HEK293T (cell line): Measurements from ENCODE around the gene GUCY1A1.

Source experiments
- ARNT ChIP-seq: fragments of 450-650 bp; IDR thresholded peaks from 2 replicates; pipeline ENCODE4 v1.6.1; 2017; ENCODE audit warnings: mild to moderate bottlenecking
- BHLHE40 ChIP-seq: fragments of 450-650 bp; IDR thresholded peaks from 2 replicates; pipeline ENCODE4 v1.6.1; 2016; ENCODE audit warnings: mild to moderate bottlenecking, moderate library complexity, borderline replicate concordance
- ELF4 ChIP-seq: fragments of 450-650 bp; IDR thresholded peaks from 2 replicates; pipeline ENCODE4 v1.6.1; 2017; ENCODE audit warnings: antibody characterized with exemption
- FOXA1 ChIP-seq: fragments of 450-650 bp; IDR thresholded peaks from 2 replicates; pipeline ENCODE4 v1.6.1; 2016; ENCODE audit warnings: mild to moderate bottlenecking
- FOXK2 ChIP-seq: fragments of 450-650 bp; IDR thresholded peaks from 2 replicates; pipeline ENCODE4 v1.6.1; 2016; ENCODE audit warnings: mild to moderate bottlenecking
- FOXM1 ChIP-seq: fragments of 450-650 bp; IDR thresholded peaks from 2 replicates; pipeline ENCODE4 v1.6.1; 2017; ENCODE audit warnings: mild to moderate bottlenecking, borderline replicate concordance
- HDGF ChIP-seq: fragments of 450-650 bp; IDR thresholded peaks from 2 replicates; pipeline ENCODE4 v1.6.1; 2017; ENCODE audit warnings: antibody characterized with exemption, borderline replicate concordance
- L3MBTL2 ChIP-seq: fragments of 450-650 bp; conservative IDR thresholded peaks from 2 replicates; pipeline ENCODE4 v1.6.1; 2016; ENCODE audit warnings: mild to moderate bottlenecking
- LEF1 ChIP-seq: fragments of 450-650 bp; IDR thresholded peaks from 2 replicates; pipeline ENCODE4 v1.6.1; 2017; ENCODE audit warnings: mild to moderate bottlenecking, borderline replicate concordance
- SP1 ChIP-seq: fragments of 450-650 bp; IDR thresholded peaks from 2 replicates; pipeline ENCODE4 v1.6.1; 2017
- SUZ12 ChIP-seq: fragments of 450-650 bp; IDR thresholded peaks from 2 replicates; pipeline ENCODE4 v1.6.1; 2016; ENCODE audit warnings: mild to moderate bottlenecking
- TARDBP ChIP-seq: fragments of 450-650 bp; IDR thresholded peaks from 2 replicates; pipeline ENCODE4 v1.6.1; 2016
- ZNF384 ChIP-seq: fragments of 450-650 bp; IDR thresholded peaks from 2 replicates; pipeline ENCODE4 v1.6.1; 2016
- TF ChIP-seq, protein P1 (sequence below): fragments of 450-650 bp; IDR thresholded peaks from 2 replicates; pipeline ENCODE4 v1.6.1; 2016

DNA sequence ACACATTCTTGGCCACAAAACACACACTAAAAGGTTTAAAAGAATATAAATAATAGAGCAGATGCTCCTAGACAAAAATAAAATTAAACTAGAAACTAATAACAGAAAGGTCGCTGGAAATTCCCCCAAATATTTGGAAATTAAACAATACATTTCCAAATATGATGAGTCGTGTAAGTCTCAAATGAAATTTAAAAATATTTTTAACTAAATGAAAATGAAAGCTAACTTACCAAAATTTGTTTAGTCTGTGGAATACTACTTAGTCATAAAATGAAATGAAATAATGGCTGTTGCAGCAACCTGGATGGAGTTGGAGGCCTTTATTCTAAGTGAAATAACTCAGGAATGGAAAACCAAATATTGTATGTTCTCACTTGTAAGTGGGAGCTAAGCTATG is 20.6 kb upstream of the GUCY1A1 start:
- TF ChIP-seq FOXM1 (no peak), FOXA1 (no peak), BHLHE40 (no peak), ARNT (no peak), SP1 (no peak), FOXK2 (no peak), SUZ12 (no peak), ZNF384 (no peak), TARDBP (no peak), ELF4 (no peak), HDGF (no peak), LEF1 (no peak), L3MBTL2 (no peak)
- TF ChIP-seq, protein P1, sequence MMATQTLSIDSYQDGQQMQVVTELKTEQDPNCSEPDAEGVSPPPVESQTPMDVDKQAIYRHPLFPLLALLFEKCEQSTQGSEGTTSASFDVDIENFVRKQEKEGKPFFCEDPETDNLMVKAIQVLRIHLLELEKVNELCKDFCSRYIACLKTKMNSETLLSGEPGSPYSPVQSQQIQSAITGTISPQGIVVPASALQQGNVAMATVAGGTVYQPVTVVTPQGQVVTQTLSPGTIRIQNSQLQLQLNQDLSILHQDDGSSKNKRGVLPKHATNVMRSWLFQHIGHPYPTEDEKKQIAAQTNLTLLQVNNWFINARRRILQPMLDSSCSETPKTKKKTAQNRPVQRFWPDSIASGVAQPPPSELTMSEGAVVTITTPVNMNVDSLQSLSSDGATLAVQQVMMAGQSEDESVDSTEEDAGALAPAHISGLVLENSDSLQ = no peak
